Measurements from ENCODE around the gene METAP1D.

DNA sequence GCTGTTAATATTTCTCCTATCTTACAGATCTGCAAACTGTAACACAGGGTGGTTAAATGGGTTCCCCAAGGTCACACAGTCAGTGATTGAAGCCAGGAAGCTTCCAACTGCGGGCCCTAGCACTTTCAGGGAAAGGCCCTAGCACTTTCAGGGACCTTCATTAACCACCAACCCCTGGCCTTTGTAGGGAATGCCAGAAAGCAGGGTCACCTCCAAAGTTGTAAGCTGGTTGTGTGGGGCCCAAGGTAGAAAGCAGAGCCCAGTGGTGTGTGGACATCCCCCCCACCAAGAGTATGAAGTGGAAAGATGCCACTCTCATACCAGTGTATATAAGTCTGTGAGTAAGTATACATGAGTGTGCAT is 98.5 kb downstream of the METAP1D start:
- TF ChIP-seq POLR2AphosphoS5 (IDR thresholded peaks at IDR 0.05), result no peak
- TF ChIP-seq, protein P1, sequence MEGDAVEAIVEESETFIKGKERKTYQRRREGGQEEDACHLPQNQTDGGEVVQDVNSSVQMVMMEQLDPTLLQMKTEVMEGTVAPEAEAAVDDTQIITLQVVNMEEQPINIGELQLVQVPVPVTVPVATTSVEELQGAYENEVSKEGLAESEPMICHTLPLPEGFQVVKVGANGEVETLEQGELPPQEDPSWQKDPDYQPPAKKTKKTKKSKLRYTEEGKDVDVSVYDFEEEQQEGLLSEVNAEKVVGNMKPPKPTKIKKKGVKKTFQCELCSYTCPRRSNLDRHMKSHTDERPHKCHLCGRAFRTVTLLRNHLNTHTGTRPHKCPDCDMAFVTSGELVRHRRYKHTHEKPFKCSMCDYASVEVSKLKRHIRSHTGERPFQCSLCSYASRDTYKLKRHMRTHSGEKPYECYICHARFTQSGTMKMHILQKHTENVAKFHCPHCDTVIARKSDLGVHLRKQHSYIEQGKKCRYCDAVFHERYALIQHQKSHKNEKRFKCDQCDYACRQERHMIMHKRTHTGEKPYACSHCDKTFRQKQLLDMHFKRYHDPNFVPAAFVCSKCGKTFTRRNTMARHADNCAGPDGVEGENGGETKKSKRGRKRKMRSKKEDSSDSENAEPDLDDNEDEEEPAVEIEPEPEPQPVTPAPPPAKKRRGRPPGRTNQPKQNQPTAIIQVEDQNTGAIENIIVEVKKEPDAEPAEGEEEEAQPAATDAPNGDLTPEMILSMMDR (IDR thresholded peaks at IDR 0.05), result no peak
- TF ChIP-seq POLR2A (IDR thresholded peaks at IDR 0.05), result no peak

All from stomach (tissue), 4 donors.